MG63 (cell line): ENCODE measurements around the gene UNC5CL. TPM values are rescaled to one million over a fixed set of nuclear protein-coding genes. Genes with fewer than 3 reads are reported as not detected.

Experiments used
- DNase-seq: peaks from one replicate; pipeline ENCODE4 v3.0.0-alpha.2; 2020
- H3K27me3 ChIP-seq: fragments of 250-450 bp; sonication (Bioruptor Pico); 2 replicates; pipeline ENCODE4 v1.5.1; 2020; ENCODE audit warnings: mild to moderate bottlenecking, moderate library complexity
- H3K36me3 ChIP-seq: fragments of 250-450 bp; sonication (Bioruptor Pico); 2 replicates; pipeline ENCODE4 v1.5.1; 2020; ENCODE audit warnings: mild to moderate bottlenecking, moderate library complexity
- H3K4me3 ChIP-seq: fragments of 250-450 bp; sonication (Bioruptor Pico); 2 replicates; pipeline ENCODE4 v1.5.1; 2020; ENCODE audit warnings: mild to moderate bottlenecking, moderate library complexity
- H3K9me3 ChIP-seq: fragments of 250-450 bp; sonication (Bioruptor Pico); 2 replicates; pipeline ENCODE4 v1.5.1; 2020; ENCODE audit warnings: mild to moderate bottlenecking, moderate library complexity
- total RNA-seq: library from RNA; depleted of rRNA; stranded (reverse); fragments of >200 nt; shearing (Covaris generic); gene quantifications from 2 replicates; pipeline ENCODE4 v1.2.3, GENCODE V29; 2014; ENCODE audit warnings: low replicate concordance

Gene UNC5CL
- total RNA-seq, 1 experiment from 2014 or later, result 0.20 TPM

GRCh38 chr6:41047745-41048732, 9.0 kb upstream of the UNC5CL start:
- Histone ChIP-seq H3K9me3 (no peaks in the 10 kb centered on the region), H3K27me3 (no peaks in the 10 kb centered on the region), H3K4me3 (no peak overlapping the region), H3K36me3 (no peaks in the 10 kb centered on the region)
- no peak for DNase-seq

GRCh38 chr6:41047306-41047705, 8.3 kb upstream of the UNC5CL start:
- Histone ChIP-seq H3K36me3 (no peaks in the 10 kb centered on the region), H3K27me3 (no peaks in the 10 kb centered on the region), H3K4me3 (no peak overlapping the region), H3K9me3 (no peaks in the 10 kb centered on the region)
- DNase-seq, result no peak

GRCh38 chr6:41046084-41046483, 7.1 kb upstream of the UNC5CL start:
- no peaks in the 10 kb centered on the region for H3K9me3 ChIP-seq
- no peaks in the 10 kb centered on the region for H3K27me3 ChIP-seq
- no peaks in the 10 kb centered on the region for H3K36me3 ChIP-seq
- no peak overlapping the region for H3K4me3 ChIP-seq
- no peak for DNase-seq

GRCh38 chr6:41045664-41046063, 6.6 kb upstream of the UNC5CL start:
- no peaks in the 10 kb centered on the region for H3K36me3 ChIP-seq
- no peak for DNase-seq
- no peak overlapping the region for H3K4me3 ChIP-seq
- no peaks in the 10 kb centered on the region for H3K27me3 ChIP-seq
- no peaks in the 10 kb centered on the region for H3K9me3 ChIP-seq

- no peaks in the 10 kb centered on the region for H3K36me3 ChIP-seq
- DNase-seq, result no peak
- no peaks in the 10 kb centered on the region for H3K9me3 ChIP-seq
- no peaks in the 10 kb centered on the region for H3K27me3 ChIP-seq
- no peak overlapping the region for H3K4me3 ChIP-seq
Measured at GRCh38 chr6:41043151-41043550, 4.1 kb upstream of the UNC5CL start.

- DNase-seq, result no peak
- Histone ChIP-seq H3K36me3 (no peaks in the 10 kb centered on the region), H3K9me3 (no peaks in the 10 kb centered on the region), H3K27me3 (no peaks in the 10 kb centered on the region), H3K4me3 (no peak within 1 kb of the TSS)
Measured at GRCh38 chr6:41042226-41043055, 3.4 kb upstream of the UNC5CL start, which contains the start of gene TSPO2. TSS of gene TSPO2 (plus strand) at chr6:41042467. CDS start at chr6:41042986, 519 bp downstream.

- Histone ChIP-seq H3K9me3 (no peaks in the 10 kb centered on the region), H3K4me3 (no peak overlapping the region), H3K27me3 (no peaks in the 10 kb centered on the region), H3K36me3 (no peaks in the 10 kb centered on the region)
- no peak for DNase-seq
Measured at GRCh38 chr6:41040940-41041536, 2.0 kb upstream of the UNC5CL start.

- Histone ChIP-seq H3K27me3 (no peaks in the 10 kb centered on the region), H3K4me3 (no peak overlapping the region), H3K36me3 (no peaks in the 10 kb centered on the region), H3K9me3 (no peaks in the 10 kb centered on the region)
- peak; percentile 55 for DNase-seq
Measured at GRCh38 chr6:41040101-41040939, 1.3 kb upstream of the UNC5CL start.

GRCh38 chr6:41038205-41038604, 816 bp downstream of the UNC5CL start:
- Histone ChIP-seq H3K9me3 (no peaks in the 10 kb centered on the region), H3K4me3 (no peak overlapping the region), H3K36me3 (no peaks in the 10 kb centered on the region), H3K27me3 (no peaks in the 10 kb centered on the region)
- DNase-seq, result no peak

- H3K9me3 ChIP-seq, result no peaks in the 10 kb centered on the region
- H3K36me3 ChIP-seq, result no peaks in the 10 kb centered on the region
- no peak overlapping the region for H3K4me3 ChIP-seq
- H3K27me3 ChIP-seq, result no peaks in the 10 kb centered on the region
- no peak for DNase-seq
Measured at GRCh38 chr6:41037107-41037900, 1.7 kb downstream of the UNC5CL start.

- Histone ChIP-seq H3K36me3 (no peaks in the 10 kb centered on the region), H3K27me3 (no peaks in the 10 kb centered on the region), H3K9me3 (no peaks in the 10 kb centered on the region), H3K4me3 (no peak overlapping the region)
- no peak for DNase-seq
Measured at GRCh38 chr6:41036601-41037000, 2.4 kb downstream of the UNC5CL start.

GRCh38 chr6:41036186-41036585, 2.8 kb downstream of the UNC5CL start:
- Histone ChIP-seq H3K9me3 (no peaks in the 10 kb centered on the region), H3K4me3 (no peak overlapping the region), H3K36me3 (no peaks in the 10 kb centered on the region), H3K27me3 (no peaks in the 10 kb centered on the region)
- DNase-seq, result no peak

GRCh38 chr6:41033776-41034175, 5.2 kb downstream of the UNC5CL start:
- Histone ChIP-seq H3K4me3 (no peak overlapping the region), H3K9me3 (no peaks in the 10 kb centered on the region), H3K27me3 (no peaks in the 10 kb centered on the region), H3K36me3 (no peaks in the 10 kb centered on the region)
- no peak for DNase-seq

- H3K9me3 ChIP-seq, result no peaks in the 10 kb centered on the region
- no peak for DNase-seq
- no peaks in the 10 kb centered on the region for H3K36me3 ChIP-seq
Measured at GRCh38 chr6:41032830-41033229, 6.2 kb downstream of the UNC5CL start.

GRCh38 chr6:41028561-41029412, 10.2 kb downstream of the UNC5CL start:
- no peak for DNase-seq
- Histone ChIP-seq H3K36me3 (no peaks in the 10 kb centered on the region), H3K9me3 (no peaks in the 10 kb centered on the region), H3K27me3 (no peaks in the 10 kb centered on the region), H3K4me3 (peak overlapping the region; percentile 44)

More at GRCh38 chr6:41032830-41033229, 6.2 kb downstream of the UNC5CL start:
- no peaks in the 10 kb centered on the region for H3K27me3 ChIP-seq
- no peak overlapping the region for H3K4me3 ChIP-seq
